Chondrocyte (in vitro differentiated cells): Measurements from ENCODE around the gene WIPI1. TPM values are rescaled to one million over a fixed set of nuclear protein-coding genes. Genes with fewer than 3 reads are reported as not detected.
A peak's percentile ranks its signal among the peaks of the same experiment; 100 is the strongest.

Experiments used
- DNase-seq: peaks from one replicate; pipeline ENCODE4 v3.0.0; 2021; ENCODE audit warnings: mixed read lengths, low spot score
- H3K27ac Mint-ChIP-seq: one replicate; pipeline ENCODE4 v1.8.0; 2021; ENCODE audit warnings: mild to moderate bottlenecking, moderate library complexity, mixed read lengths; ENCODE audit not compliant: unreplicated experiment
- H3K27me3 Mint-ChIP-seq: 2 replicates; pipeline ENCODE4 v1.8.0; 2021; ENCODE audit warnings: low read depth, mixed read lengths
- H3K36me3 Mint-ChIP-seq: 2 replicates; pipeline ENCODE4 v1.8.0; 2021; ENCODE audit warnings: low read depth, mixed read lengths
- H3K4me1 Mint-ChIP-seq: 2 replicates; pipeline ENCODE4 v1.8.0; 2021; ENCODE audit warnings: low read depth, mild to moderate bottlenecking, mixed read lengths
- H3K4me3 Mint-ChIP-seq: one replicate; pipeline ENCODE4 v1.8.0; 2021; ENCODE audit warnings: mild to moderate bottlenecking, moderate library complexity, mixed read lengths; ENCODE audit not compliant: unreplicated experiment
- H3K9me3 Mint-ChIP-seq: 2 replicates; pipeline ENCODE4 v1.8.0; 2021; ENCODE audit warnings: low read depth, mixed read lengths
- total RNA-seq: library from RNA; stranded (reverse); gene quantifications from 3 replicates; pipeline ENCODE4 v1.2.1, GENCODE V29; 2021
- TF ChIP-seq, protein P1 (sequence below): fragments of 200-600 bp; sonication (generic); IDR thresholded peaks from 2 replicates; pipeline ENCODE4 v1.5.0; 2021; ENCODE audit warnings: antibody characterized with exemption, mild to moderate bottlenecking, moderate library complexity

Gene WIPI1
- total RNA-seq, 1 donor from 2014 or later: 119 TPM

DNA sequence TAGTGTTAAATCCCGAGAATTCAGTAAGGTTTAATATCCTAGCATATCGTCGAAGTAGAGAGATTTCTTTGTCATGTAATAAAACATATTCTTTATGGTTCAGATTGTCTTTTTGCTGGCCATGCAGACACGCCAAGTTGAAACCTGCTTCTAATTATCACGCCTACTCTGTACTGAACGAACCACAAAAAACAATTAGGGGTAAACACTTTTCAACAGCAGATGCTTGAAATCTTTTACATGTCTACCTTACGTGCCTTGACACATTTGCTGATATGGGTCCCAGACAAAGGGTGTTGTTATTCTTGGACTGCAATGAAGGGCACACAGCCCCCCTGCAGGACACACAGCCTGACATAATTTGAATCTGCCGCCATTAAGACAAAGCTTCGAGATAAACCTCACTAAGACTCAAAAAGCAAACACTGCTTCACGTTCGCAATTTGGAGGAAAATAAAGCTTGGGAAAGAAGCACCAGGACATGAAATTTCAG lies 13.3 kb downstream of the WIPI1 start:
- DNase-seq: no peak
- Mint-ChIP-seq H3K9me3 (no peaks in the 10 kb centered on the region), H3K27me3 (no peaks in the 10 kb centered on the region), H3K4me1 (peaks cover 25% of the 10 kb centered on the region), H3K36me3 (peaks cover 26% of the 10 kb centered on the region), H3K27ac (peak overlapping the region; percentile 29), H3K4me3 (no peak overlapping the region)
- TF ChIP-seq, protein P1, sequence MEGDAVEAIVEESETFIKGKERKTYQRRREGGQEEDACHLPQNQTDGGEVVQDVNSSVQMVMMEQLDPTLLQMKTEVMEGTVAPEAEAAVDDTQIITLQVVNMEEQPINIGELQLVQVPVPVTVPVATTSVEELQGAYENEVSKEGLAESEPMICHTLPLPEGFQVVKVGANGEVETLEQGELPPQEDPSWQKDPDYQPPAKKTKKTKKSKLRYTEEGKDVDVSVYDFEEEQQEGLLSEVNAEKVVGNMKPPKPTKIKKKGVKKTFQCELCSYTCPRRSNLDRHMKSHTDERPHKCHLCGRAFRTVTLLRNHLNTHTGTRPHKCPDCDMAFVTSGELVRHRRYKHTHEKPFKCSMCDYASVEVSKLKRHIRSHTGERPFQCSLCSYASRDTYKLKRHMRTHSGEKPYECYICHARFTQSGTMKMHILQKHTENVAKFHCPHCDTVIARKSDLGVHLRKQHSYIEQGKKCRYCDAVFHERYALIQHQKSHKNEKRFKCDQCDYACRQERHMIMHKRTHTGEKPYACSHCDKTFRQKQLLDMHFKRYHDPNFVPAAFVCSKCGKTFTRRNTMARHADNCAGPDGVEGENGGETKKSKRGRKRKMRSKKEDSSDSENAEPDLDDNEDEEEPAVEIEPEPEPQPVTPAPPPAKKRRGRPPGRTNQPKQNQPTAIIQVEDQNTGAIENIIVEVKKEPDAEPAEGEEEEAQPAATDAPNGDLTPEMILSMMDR: no peak

DNA sequence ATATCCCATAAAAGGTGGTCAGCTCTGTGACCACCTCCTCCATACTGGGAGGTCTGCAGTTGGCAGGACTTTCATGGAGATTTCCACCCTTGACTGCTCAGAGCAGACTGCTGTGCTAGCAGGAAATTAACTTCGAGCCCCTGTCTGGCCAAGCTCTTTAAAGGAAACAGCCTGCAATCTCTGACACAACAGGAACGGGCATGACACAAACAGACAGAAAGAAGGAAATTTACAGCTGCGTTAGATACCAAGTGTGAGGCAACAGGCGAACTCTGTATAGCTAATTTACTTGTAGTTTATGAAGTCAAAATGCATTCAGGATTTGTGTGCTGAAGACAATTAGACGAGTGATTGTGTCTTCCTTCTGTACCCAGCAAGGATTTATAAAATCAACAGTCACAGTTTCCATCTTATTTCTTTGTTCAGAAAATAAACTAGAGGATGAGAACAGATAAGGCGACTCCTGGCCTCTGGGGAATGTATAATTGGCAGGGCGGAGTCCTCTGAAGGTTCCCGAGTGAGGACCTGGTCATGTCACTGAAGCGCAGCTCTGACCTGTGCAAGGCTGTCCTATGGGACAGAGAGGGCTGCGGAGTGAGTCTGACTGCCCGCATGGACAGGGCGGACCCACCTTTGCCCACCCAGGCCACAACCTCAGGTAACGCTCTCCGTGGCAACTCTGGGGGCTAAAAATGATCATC lies 16.1 kb downstream of the WIPI1 start:
- Mint-ChIP-seq H3K4me1 (peaks cover 34% of the 10 kb centered on the region), H3K27ac (peak overlapping the region; percentile 66), H3K4me3 (no peak overlapping the region), H3K27me3 (no peaks in the 10 kb centered on the region), H3K36me3 (peaks cover 21% of the 10 kb centered on the region), H3K9me3 (no peaks in the 10 kb centered on the region)
- DNase-seq: no peak
- TF ChIP-seq, protein P1: no peak

DNA sequence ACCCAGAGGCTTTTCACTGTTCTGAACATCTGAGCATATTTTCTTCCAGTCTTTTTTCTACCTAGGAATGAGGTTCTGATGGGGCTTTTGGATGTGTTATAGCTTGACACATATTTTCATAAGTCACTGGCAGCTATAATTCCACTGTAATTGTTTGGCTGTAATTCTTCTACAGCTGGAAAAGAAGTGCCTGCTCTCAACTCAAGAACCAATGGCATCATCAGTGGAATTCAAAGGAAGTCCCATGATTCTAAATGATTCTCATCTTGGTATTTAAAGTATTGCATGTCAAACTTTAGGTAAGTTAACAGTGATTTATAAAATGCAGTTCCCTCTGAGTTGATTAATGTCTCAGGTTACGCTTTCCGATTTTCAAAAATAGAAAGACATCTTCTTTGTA lies 16.8 kb downstream of the WIPI1 start:
- H3K27me3 Mint-ChIP-seq: no peaks in the 10 kb centered on the region
- H3K4me3 Mint-ChIP-seq: no peak overlapping the region
- no peaks in the 10 kb centered on the region for H3K9me3 Mint-ChIP-seq
- peaks cover 36% of the 10 kb centered on the region for H3K4me1 Mint-ChIP-seq
- TF ChIP-seq, protein P1: no peak
- H3K27ac Mint-ChIP-seq: peak overlapping the region; percentile 66
- no peak for DNase-seq
- H3K36me3 Mint-ChIP-seq: peaks cover 22% of the 10 kb centered on the region

DNA sequence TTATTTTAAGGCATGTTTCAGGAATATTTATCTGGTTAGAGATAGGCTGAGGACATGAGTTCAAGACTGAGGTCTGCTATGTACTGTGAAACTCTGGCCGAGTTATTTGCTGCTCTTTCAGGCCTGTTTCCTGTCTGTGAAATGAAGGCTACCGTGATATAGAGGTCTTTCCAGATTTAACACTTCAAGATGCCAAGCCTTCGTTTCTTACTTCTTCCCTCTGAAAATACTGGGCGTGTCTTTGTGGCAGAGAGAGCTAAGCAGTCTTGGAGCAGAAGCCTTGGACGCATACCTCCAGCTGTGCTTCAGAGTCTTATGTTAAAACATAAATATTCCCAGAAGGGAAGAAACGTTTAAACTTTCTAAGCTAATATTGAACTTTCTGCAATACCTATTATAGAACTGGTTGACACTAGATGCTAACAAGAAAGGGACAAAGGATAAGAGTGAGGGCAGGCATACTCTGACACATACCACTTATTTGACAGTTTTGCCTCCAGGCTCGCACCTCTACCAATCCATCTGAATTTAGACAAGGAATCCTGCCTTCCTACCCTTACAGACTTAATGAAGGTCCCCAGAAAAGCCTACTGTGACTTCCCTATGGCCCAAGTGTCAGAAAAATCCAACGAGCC lies 17.5 kb downstream of the WIPI1 start:
- Mint-ChIP-seq H3K27me3 (no peaks in the 10 kb centered on the region), H3K36me3 (peaks cover 21% of the 10 kb centered on the region), H3K9me3 (no peaks in the 10 kb centered on the region), H3K27ac (peak overlapping the region; percentile 17), H3K4me1 (peaks cover 36% of the 10 kb centered on the region), H3K4me3 (no peak overlapping the region)
- no peak for DNase-seq
- TF ChIP-seq, protein P1: no peak

DNA sequence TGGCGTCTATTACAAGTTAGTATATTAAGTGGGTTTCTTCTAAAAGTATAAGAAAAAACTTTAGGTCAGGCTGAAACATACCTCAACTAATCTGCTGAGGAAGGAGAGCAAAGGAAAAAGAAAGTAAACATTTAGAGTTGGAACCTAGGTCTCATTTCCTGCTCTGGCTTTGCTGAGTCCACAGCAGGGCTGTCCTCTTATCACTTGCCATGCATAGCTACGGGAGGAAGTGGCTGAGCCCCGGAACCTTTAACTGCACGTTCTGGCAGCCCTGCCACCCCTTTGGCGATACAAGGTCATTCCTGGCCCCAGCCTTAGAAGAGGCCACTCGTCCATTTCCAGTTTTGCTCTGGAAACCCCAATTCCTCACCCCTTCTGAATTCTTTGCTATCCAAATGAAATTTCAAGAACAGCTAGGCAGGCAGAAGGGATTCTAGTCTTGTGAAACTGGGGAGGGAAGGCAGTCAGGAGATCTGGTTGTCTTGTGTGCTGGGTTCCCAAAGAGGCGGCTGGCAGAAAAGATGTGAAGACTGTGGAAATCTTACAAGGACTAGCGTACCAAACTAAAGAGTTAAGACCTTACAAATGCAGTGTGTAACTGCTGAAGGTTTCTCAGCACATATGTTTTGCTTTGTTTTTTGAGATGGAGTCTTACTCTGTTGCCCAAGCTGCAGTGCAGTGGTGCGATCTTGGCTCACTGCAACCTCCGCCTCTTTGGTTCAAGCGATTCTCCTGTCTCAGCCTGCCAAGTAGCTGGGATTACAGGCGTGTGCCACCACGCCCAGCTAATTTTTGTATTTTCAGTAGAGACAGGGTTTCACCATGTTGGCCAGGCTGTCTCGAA lies 19.1 kb downstream of the WIPI1 start:
- H3K36me3 Mint-ChIP-seq: peaks cover 27% of the 10 kb centered on the region
- TF ChIP-seq, protein P1: no peak
- no peak overlapping the region for H3K27ac Mint-ChIP-seq
- H3K4me1 Mint-ChIP-seq: peaks cover 31% of the 10 kb centered on the region
- no peaks in the 10 kb centered on the region for H3K27me3 Mint-ChIP-seq
- no peak for DNase-seq
- H3K4me3 Mint-ChIP-seq: no peak overlapping the region
- no peaks in the 10 kb centered on the region for H3K9me3 Mint-ChIP-seq
